Neural progenitor cell (in vitro differentiated cells): ENCODE results near the gene PLGRKT.

Source experiments
- EZH2 ChIP-seq: fragments of 200-600 bp; sonication (generic); IDR thresholded peaks from 2 replicates; pipeline ENCODE4 v1.6.1; 2017; ENCODE audit warnings: antibody characterized with exemption, mild to moderate bottlenecking, moderate library complexity
- EZH2phosphoT487 ChIP-seq: fragments of 200-600 bp; sonication (generic); IDR thresholded peaks from 2 replicates; pipeline ENCODE4 v1.6.1; 2017; ENCODE audit warnings: antibody characterized with exemption
- TF ChIP-seq, protein P1 (sequence below): fragments of 200-600 bp; sonication (generic); IDR thresholded peaks from 2 replicates; pipeline ENCODE4 v1.5.1; 2017; ENCODE audit warnings: antibody characterized with exemption, mild to moderate bottlenecking

DNA sequence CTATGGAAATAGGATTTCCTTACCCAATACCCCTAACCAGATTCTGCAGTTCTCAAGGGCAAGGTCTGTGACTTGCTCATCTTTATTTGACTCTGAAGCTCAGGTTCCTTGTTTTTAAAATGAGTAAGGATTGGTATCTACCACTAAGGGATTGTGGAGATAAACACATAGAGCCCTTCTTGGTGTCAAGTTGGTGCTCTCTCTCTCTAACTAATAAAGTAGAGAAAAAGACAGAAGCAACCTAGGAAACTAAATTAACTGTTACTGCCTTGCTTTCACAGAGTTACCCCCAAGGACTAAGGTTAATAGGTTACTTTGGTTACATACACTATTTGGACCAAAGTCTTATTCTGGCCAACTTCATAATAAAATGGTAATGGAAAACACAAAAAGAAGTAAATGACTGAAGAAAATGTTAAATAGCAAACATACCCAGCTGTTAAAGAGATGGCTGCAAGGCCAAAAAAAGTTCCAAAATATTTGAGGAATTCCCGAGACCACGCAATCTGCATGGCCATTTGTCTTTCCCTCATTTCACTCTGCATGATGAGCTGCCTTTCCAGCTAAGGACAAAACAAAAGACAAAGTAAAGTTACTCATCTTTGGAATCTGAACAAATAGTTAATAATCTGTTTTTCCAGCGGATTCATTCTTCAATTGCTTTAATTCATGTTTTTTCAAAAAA is 76.3 kb downstream of the PLGRKT start:
- TF ChIP-seq, protein P1, sequence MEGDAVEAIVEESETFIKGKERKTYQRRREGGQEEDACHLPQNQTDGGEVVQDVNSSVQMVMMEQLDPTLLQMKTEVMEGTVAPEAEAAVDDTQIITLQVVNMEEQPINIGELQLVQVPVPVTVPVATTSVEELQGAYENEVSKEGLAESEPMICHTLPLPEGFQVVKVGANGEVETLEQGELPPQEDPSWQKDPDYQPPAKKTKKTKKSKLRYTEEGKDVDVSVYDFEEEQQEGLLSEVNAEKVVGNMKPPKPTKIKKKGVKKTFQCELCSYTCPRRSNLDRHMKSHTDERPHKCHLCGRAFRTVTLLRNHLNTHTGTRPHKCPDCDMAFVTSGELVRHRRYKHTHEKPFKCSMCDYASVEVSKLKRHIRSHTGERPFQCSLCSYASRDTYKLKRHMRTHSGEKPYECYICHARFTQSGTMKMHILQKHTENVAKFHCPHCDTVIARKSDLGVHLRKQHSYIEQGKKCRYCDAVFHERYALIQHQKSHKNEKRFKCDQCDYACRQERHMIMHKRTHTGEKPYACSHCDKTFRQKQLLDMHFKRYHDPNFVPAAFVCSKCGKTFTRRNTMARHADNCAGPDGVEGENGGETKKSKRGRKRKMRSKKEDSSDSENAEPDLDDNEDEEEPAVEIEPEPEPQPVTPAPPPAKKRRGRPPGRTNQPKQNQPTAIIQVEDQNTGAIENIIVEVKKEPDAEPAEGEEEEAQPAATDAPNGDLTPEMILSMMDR, result no peak
- TF ChIP-seq EZH2phosphoT487 (no peak), EZH2 (no peak)
